CD4-positive, alpha-beta T cell treated with Interleukin-15 for 1 hour (primary cell): ENCODE measurements around the gene MEGF6.

ENCODE experiments used
- DNase-seq: peaks from one replicate; pipeline ENCODE4 v3.0.0-alpha.2; 2020

The MEGF6 gene

DNA sequence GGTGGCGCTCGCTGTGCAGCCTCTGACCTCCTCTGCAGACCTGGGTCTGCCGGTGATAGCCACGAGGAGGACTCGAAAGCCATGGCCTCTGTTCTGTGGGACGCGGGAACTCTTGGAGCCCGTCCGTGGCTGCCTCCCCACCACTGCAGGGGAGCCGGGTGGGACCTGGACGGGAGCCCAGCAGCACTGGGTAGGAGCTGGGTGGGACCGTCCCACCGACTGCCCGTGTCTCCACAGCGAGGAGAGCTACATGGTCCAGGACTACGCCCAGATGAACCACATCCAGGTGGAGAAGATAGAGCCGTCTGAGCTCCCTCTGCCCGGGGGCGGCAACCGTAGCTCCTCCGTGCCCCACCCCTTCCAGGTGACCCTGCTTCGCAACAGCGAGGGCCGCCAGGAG lies 133.1 kb downstream of the MEGF6 start:
- DNase-seq = no peak

DNA sequence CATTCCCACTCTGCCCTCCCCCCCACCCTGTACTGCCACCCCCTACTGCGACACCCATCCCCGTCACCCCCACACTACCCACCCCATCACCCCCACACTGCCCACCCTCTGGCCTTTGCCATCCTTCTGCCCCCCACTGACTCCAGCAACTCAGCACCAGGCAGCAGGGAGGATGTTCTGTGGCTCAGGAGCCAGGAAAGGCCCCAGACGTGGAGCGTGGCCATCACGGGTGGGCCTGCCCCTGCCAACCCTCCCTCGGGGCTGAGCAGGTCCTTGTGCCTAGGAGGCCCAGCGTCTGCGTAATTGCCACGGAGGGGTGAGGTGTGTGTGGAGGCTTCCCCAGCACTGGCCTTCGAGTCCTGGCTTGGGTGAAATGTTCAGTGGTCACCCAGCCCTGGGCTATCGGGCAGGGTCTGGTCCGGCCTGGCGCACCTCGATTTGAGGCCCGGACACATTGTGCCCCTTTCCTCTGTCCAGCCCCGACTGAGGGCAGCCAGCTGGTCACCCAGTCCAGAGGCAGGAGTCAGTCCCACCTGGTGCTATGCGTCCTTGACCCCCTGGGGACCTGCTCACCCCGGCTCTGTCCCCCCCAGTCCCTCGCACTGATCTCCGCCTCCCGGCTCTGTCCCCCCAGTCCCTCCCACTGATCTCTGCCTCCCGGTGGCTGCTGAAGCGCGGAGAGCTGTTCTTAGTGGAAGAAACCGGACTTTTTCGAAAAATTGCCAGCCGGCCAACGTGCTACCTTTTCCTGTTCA lies 133.9 kb downstream of the MEGF6 start:
- no peak for DNase-seq

DNA sequence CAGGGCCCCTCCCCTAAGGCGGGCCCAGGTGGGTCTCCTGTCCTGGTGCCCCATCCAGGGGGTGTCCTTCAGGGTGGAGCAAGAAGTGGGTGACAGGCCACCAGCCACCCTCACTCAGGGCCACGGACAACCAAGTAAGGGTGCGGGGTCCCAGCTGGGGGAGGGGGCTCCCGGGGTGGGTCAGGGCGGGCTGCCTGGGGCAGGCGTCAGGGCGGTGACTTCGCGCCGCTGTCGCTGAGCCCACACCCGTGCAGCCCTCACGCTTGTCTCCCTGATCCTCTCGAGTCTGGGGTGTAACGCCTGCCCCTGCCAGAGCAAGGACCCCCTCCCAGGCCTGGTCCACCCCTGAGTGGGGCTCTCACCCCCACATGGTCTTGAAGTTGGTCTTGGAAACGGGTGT lies 134.6 kb downstream of the MEGF6 start:
- DNase-seq = no peak

DNA sequence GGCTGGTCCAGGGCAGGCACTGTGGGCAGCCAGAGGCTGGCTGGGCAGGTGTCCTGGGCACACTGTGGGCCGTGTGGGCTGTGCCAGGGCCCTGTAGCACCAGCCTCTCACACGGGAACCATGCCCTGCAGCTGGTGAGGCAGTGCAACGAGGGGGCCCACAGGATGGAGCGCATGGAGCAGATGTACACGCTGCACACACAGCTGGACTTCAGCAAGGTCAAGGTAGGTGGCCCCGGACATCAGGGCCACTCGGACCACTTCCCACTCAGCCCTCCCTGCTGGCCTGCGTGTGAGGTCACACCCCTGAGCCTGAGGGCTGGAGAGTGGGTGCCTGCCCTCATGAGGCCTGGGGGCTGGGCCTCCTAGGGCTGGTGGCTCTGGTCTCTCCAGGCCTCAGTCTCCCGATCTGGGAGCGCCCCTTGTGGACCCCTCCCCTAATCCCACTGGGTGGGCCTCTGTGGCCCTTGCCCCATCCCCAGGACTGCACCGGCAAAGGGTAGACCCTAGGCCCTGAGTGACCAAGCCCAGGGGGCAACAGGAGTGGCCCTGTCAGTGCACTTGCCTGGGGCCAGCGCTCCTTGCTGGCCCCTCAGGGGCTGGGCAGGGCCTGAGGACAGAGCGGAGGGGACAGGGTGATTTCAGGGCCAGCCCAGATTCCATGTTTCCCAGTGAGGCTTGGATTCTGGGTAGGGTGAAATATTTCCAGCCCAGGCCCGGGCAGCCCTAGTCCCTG lies 135.3 kb downstream of the MEGF6 start:
- no peak for DNase-seq

DNA sequence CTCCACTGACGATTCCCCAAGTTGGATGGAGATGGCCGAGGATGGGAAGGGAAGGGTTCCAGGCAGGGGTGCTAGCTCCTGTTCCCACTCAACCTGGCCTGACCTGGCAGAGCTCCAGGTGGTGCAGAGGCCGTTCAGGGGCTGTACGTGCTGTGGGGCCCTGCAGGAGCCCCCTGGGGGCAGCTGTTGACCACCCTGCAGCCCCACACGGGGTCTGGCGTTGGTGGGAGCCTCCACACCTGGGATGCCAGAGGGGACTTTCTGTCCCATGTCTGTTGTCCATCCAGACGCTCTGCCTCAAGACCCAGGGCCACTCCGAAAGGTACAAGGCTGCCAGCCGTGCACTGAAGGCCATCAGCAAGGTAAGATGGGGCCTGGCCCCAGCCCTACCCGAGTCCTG lies 136.9 kb downstream of the MEGF6 start:
- no peak for DNase-seq

DNA sequence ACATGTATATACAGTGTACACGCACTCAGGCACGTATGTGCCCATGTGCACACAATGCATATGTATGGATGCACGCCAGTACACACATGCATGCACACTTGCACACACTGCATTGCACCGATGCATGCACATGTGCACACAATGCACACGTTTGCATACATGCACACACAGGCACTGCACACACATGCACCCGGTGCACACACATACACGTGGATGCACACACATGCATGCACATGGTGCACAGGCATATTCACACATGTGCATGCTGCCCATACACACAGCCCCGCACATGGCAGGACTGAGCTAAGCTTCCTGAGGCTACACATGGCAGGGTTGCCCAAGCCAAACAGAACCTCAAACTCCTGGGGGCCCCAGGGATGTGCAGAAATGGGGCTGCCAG lies 137.3 kb downstream of the MEGF6 start:
- DNase-seq = no peak

DNA sequence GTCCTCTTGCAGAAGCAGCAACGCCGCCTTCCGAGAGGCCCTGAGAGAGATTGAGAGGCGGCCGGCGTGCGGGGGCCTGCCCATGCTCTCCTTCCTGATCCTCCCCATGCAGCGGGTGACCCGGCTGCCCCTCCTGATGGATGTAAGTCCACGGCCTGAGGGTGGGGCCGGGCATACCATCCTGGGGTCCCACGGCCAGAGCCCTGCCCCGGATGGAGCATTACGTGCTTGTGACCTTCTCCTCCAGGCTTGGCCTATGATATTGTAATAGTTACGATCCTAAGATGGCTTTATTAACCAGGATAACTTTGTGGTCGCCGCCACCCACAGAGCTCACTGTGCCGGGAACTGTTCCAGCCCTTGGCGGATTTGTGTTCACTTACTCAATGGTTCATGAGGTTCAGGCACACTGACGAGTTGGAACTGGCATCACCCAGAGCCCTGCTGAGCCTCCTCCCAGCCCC lies 137.9 kb downstream of the MEGF6 start:
- no peak for DNase-seq

DNA sequence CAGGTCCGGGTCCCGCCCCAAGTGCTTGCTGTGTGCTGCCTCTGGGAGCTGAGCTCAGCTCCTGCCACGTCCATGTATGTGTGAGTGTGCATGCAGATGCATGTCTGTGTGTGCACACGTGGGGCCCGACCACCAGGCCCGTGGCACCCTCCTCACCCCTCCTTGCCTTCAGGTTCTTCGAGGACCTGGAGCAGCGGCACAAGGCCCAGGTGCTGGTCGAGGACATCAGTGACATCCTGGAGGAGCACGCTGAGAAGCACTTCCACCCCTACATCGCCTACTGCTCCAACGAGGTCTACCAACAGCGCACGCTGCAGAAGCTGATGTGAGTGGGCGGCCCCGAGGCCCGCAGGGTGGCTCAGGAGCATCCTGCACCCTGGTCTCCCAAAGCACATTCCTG lies 138.4 kb downstream of the MEGF6 start:
- DNase-seq = no peak

DNA sequence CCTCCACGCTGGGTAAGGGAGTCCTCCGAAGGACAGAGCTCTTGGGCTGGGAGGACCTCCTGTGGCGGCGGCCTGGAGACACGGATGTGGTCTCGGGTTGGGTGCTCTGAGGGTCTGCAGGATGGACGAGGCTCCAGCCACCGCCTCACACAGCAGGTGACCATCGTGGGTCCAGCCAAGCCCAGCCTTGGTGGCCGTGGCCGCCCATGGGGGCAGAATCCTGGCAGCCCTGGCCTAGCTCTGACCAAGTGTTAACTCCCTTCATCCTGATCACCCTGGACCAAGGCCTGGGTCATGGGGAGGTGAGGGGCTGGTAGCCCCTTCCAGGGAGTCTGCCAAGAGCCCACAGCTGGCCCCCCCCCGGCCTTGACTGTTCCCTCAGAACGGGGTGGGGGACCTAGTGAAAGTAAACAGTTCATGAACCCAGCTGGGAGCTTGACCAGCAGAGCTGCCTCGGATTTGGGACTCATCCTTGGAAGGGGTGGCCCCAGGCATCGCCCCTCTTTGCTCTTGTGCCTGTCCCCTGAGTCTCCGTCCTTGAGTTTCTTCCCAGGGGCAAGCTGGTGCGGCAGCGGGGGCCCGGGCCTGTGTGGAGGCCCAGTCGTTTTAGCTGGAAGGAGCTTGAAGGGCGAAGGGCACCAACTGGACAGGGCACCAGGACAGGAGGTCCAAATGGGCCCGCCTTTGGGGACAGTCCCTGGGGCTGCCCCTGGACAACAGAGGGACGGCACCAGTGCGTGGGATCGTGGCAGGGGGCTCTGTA lies 139.0 kb downstream of the MEGF6 start:
- DNase-seq = no peak

DNA sequence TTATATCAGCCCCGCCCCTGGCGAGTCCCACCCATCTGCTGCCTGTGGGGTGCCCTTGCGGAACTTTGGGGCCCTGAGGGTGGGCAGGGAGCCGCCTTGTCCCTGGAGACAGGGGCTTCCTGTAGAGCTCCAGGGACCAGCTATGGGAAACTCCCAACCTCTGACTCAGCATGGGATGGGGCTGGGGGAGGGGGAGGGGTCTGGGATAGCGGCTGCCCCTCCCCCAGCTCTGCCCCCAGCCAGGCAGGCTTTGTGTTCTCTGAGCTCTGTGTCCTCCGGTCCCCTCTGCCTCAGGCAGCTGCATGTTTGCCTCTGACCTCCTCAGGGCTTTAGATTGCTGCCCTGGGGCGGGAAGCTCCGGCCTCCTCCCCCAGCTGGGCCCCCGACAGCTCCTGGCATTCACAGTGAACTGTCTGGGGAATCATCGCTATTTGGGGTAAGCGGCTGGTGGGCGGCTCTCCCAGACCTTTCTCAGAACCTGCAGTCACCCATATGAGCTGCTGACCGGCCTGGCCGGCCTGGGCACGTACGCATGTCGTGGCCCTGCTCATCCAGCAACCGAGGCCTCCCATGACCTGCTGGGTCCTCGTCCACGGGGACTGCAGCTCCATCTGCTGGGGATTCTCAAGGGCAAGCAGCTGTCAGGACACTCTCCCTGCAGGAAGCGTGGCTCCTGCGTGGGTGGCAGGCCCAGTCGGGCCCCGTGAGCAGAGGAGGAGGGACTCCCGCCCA lies 139.8 kb downstream of the MEGF6 start:
- DNase-seq = no peak

DNA sequence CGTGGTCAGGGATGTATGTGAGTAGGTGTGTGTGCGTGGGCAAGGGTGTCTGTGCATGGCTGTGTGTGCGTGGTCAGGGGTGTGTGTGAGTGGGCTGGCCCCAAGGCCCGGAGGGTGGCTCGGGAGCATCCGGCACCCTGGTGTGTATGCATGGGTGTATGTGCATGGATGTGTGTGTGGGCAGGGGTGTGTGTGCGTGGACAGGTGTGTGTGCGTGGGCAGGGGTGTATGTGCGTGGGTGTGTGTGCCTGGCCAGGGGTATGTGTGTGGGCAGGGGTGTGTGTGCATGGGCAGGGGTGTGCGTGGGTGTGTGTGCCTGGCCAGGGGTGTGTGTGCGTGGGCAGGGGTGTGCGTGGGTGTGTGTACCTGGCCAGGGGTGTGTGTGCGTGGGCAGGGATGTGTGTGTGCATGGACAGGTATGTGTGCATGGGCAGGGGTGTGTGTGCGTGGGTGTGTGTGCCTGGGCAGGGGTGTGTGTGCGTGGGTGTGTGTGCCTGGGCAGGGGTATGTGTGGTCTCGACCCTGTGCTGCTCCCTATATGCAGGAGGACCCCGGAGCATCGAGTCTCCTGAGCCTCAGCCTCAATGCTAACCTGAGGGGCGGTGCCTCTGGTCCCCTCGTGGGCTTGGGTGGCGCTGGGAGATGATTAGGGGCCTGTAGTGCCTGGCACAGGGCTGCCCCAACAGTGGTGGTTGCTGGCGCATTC lies 140.5 kb downstream of the MEGF6 start:
- DNase-seq = no peak

DNA sequence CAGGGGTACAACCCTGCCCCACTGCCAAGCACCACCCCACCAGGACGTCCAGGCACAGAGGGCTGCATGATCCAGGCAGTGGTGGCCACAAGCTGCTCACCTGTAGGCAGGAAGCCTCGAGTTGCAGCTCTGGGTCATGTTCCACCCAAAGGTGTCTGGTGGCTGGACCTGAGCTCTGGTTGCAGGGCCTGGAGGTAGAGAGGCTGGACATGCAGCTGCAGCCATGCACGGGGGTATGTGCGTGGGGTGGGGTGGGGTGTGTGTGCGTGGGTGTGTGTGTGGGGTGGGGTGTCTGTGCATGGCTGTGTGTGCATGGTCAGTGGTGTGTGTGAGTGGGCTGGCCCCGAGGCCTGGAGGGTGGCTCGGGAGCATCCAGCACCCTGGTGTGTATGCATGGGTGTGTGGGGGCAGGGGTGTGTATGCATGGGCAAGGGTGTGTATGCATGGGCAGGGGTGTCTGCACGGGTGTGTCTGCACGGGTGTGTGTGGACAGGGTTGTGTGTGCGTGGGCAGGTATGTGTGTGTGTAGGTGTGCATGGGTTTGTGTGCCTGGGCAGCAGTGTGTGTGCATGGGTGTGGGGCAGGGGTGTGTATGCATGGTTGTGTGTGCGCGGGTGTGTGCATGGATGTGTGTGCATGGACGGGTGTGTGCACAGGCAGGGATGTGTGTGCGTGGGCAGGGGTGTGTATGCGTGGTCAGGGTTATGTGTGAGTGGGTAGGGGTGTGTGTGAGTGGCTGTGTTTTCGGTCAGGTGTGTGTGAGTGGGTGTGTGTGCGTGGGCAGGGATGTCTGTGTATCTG lies 141.3 kb downstream of the MEGF6 start:
- DNase-seq = no peak

DNA sequence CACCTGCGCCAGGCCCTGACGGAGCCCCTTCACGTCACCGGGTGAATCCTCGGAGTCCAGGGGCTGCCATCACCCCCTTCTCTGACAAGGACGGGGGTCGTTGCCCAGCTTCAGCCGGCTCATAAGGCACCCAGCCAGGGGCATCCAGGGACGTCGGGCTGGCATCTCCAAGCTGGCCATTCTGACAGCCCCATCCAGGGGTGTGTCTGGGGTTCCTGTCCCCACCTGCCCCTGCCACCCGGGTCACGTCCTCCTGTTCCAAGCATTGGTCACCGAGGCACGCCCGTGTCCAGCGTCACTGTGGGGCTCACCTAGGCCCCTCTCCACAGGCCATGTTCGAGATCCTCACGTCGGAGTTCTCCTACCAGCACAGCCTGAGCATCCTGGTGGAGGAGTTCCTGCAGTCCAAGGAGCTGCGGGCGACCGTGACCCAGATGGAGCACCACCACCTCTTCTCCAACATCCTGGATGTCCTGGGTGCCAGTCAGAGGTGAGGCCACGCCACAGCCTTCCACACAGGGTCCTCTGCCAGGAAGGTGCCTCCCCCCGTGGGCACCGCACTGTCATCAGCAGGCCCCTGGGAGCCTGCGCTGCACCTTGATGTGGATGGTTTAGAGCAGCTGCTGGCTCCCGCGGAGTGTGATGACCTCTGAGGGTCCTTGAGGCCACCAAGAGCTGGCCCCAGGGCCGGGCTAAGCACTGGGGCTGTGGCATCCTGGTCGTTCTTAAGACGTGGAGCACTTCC lies 142.0 kb downstream of the MEGF6 start:
- DNase-seq = no peak

DNA sequence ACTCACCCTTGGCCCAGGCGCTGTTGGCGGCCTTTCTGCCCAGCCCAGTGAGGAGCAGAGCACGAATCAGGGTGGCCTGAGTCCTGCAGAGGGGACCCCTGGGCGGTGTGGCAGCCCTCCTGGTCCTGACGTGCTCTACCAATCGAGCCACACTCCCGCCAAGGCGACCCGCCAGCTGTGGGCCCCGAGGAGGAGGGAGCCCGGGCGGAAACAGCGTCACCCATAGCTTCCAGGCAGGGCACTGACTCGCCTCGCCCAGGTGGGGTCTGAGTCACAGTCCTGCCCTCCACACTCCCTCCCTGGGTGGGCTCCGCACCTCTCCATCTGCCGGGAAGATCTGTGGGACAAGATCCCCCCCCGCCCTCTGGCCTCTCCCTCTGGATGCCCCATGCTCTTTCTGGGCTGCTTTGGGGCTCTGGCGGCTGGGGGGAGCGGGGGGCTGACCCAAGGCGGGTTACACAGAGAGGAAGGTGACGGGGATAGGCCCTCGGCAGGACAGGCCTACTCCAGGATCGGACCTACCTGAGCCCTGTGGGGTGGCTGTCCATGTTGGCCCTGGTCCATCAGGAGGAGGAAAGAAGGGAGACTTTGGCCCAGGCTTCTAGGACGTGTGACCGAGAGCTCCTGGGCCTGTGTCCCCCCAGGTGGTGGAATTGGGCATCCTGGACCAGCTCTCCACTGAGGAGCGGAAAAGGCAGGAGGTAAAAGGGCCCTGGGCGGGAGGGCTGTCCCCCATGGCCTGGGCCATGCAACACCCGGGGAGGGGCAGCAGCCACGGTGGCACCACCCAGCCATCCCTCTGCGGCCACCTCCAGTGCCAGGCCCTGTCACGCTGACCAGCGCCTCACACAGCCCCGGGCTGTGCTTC lies 142.8 kb downstream of the MEGF6 start:
- DNase-seq = no peak

DNA sequence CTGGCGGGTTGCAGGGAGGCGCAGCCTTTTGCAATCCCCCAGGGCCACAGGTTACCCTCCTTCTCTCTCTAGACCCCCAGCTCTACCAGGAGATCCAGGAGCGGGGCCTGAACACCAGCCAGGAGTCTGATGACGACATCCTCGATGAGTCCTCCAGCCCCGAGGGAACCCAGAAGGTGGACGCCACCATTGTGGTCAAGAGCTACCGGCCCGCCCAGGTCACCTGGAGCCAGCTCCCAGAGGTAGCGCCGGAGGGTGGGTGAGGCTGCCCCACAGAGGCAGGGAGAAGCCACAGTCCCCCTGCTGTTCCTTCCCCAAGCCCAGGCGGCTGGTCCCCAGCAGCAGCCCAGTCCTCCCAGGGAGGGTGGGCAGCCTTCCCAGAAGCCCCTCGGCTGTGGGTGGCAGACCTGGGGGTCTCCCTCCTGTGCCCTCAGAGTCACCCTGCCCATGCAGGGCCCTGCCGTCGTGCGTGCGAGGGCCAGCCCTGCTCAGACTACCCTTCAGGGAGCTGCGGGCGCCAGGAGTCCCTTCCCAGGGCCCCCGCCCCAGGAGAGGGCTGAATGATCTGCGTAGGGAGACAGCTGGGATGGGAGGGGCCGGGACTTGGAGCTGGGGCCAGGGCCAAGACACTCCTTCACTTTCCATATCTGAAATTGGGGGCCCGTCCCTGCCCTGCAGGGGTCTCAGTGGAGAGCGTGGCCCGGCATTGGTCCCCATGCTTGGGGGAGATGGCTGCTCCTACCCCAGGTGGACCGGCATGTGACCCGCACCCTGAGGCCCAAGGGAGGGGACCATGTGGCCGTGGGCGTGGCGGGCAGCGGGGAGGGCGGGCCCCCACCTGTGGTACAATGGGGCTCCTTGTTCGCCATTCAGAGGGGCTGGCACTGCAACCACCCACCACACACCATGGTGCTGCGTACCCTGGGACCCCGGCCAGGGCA lies 143.9 kb downstream of the MEGF6 start:
- no peak for DNase-seq

DNA sequence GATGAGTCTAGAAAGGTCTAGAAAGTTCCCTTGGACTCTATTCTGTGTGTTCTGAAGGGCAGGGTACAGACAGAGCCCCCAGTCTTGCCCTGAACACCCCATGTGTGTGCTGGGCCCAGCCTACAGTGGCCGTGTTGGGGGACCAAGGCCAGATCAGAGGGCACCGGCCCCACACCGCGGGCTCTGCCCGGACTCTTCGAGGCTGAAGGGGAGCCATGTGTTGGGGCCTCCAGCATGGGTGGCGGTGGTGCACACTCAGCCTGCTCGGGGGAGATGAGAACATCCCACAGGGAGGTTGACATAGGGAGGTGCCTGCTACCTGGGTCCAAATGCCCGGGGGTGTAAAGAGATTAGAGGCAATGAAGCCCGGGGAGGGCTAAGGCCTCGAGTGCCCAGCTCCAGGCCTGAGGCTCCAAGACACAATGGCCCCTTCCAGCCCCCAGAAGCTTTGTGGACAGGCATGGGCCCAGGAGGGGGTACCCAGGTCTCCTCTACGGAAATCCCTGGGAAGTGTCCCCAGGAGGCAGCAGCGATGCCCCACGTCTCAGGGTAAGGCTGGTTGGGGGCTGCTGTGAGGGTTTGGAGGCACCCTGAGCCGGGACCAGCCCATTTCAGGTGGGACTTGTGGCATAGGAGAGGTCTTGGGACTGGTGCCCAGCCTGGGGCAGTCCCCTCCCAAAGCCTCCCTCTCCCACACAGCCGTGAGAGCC lies 144.8 kb downstream of the MEGF6 start:
- DNase-seq = no peak

DNA sequence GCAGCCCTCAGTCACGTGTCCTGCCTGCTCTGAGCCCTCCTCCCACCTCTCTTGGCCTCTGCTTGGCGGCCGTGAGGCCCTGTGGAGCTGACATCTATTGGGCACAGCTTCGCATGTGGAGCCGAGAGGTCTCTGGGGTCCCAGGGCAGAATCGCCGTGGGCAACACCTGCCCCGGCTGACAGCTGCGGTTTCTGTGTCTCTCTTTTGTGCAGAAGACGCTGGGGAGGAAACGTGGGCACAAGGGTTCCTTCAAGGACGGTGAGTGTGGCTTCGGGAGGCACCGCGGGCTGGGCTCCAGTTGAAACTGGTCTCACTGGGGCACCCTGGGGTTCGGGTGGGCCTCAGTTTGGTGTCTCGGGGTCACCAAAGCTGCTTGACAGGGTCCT lies 145.4 kb downstream of the MEGF6 start:
- DNase-seq = no peak
